ENCODE data around the gene EFNA5.

DNA sequence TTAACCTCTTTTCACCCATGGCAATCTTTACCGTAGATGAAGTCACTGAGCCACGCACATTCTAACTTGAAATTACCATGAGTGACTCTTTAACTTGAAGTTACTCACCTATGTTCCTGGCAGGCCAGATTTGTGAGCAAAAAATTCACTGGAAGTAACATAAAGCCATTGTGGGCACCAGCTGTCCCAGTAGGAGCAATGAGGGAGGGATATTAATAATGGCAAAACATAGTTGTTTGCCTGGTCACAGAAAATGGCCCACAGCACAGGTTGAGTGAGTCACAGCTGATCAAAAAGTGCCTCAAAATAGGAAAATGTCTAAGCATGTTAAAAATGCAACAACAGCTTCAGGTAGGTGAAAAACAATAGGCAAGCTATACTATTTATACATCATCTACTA lies 146.6 kb downstream of the EFNA5 start:
- TF ChIP-seq, protein P1, sequence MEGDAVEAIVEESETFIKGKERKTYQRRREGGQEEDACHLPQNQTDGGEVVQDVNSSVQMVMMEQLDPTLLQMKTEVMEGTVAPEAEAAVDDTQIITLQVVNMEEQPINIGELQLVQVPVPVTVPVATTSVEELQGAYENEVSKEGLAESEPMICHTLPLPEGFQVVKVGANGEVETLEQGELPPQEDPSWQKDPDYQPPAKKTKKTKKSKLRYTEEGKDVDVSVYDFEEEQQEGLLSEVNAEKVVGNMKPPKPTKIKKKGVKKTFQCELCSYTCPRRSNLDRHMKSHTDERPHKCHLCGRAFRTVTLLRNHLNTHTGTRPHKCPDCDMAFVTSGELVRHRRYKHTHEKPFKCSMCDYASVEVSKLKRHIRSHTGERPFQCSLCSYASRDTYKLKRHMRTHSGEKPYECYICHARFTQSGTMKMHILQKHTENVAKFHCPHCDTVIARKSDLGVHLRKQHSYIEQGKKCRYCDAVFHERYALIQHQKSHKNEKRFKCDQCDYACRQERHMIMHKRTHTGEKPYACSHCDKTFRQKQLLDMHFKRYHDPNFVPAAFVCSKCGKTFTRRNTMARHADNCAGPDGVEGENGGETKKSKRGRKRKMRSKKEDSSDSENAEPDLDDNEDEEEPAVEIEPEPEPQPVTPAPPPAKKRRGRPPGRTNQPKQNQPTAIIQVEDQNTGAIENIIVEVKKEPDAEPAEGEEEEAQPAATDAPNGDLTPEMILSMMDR (IDR thresholded peaks at IDR 0.05; ENCODE audit: low read length) = no peak
- TF ChIP-seq EZH2 (IDR thresholded peaks at IDR 0.05; ENCODE audit: borderline replicate concordance, low read length) = no peak

Data from OCI-LY1 (cell line).